Activated CD4-positive, alpha-beta T cell treated with anti-CD3 and anti-CD28 coated beads, Interleukin-2, amount 50 U/mL, for 48 hours (primary cell): Measurements from ENCODE around the gene UNC79.

Source experiments
- DNase-seq, 2 experiments: peaks; one replicate each; pipeline ENCODE4 v3.0.0-alpha.2; 2020

The UNC79 gene

GRCh38 chr14:93733231-93733630 is 302.5 kb downstream of the UNC79 start:
- DNase-seq, result no peak

DNA sequence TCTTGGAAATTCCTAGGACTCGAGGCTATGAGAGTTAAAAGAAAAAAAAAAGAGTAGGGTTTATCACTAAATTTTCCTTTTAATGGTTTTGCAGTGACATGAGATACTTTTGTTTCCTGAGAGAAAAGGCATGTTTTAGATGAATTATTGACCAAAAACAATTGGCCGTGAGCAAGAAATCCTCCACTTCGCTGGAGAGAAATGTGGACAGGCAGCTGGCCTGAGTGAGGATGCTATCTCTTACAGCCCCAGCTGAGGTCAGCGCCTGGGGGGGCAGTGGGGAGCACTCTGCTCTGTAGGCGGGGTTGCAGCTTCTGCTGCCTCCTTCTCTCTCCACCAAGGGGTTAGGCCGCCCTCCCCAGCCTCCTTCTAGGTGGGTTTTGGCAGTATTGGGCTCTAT is 302.9 kb downstream of the UNC79 start:
- DNase-seq, result no peak

- DNase-seq, result no peak
These were observed 303.5 kb downstream of the UNC79 start for GRCh38 chr14:93734086-93734822.

DNA sequence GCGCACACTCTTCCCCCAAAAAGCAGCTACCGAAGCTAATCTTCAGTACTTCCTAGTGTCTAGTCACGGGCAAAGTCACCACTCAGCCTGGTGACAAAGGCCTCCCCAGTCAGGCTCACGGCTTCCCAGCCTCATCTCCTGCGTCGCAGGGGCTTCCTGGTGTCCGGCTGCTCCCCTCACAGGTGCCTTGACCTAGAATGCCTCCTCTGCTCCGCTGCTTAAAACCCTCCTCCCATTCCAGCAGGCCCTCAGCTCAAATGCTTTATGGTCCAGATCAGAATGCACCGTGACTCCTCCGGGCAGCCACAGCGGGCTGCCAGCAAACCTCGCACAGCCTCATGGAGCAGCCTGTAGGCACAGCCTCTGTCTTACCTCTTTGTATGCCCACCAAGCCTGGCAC is 304.5 kb downstream of the UNC79 start:
- no peak for DNase-seq

- peak in 1 of 2 experiments; percentile 12 for DNase-seq
These were observed 305.8 kb downstream of the UNC79 start for GRCh38 chr14:93736378-93737014.

DNA sequence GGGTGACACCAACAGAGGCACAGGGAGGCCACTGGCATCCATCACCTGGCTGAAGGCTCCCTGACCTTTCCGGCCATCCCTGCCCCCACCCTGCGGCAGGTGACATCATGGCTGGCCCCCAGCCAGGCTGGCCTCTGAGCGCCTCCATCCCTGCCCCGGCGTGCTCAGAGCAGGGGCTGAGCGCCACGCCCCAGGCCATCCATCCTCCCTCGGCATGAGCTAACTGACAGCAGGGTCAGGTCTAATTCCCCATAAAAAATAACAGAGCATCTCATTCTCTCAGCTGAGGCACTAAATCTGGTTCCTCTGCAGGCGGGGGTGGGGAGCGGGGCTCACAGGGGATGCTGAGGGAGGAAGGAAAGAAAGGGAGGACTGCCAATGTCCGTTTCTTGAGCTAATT is 306.9 kb downstream of the UNC79 start:
- DNase-seq, result no peak

DNA sequence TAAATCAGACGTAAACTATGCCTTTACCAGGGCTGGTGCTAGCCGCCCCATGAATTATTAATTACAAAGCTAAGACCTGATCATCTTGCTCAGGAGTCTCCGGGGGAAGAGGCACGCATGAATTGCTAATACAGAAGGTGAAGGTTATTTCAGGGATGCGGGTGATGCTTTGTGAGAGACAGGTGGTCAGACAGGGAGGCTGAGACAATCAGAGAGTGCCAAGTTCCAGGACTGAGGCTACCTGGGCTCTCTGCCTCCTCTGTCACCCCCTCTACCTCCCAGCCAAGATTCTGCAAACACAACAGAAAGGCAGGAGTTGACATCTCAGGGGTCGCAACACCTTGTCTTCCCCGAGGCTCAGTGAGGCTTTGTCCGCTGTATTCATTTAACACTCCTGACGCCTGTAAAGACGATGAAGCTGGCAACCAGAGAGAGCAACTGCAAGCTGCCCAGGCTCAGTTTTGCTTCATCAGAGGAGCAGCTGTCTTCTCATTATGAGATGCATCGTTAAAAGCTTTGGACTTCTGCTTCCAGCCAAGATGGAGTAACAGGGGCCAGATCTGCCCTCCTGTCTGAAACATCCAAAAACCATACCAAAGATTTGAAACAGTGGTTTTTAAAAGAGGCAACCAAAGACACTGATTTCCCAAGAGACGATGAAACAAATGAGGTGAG is 311.0 kb downstream of the UNC79 start:
- no peak for DNase-seq

DNA sequence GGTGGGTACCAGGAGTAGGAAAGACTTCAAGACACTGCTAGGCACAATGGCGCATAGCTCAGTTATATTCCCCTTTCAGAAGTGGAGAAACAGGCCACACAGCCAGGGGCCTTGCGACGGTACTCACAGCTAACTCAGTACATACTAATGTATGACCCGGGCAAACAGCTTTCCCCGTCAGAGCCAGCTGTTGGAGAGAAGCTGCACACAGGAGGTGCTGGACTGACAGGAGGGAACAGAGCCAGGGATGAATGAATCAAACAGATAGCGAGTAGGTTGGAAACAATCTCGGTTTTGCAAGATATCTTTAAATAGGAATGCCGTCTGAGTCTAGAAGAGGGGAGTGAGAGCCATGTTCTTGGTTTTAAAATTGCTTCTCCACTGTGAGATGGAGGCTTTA is 312.0 kb downstream of the UNC79 start:
- no peak for DNase-seq

GRCh38 chr14:93743270-93744060 is 312.7 kb downstream of the UNC79 start:
- DNase-seq, result no peak

- DNase-seq, result no peak
These were observed 313.4 kb downstream of the UNC79 start for GRCh38 chr14:93744176-93744575.

- no peak for DNase-seq
These were observed 314.1 kb downstream of the UNC79 start for GRCh38 chr14:93744876-93745275.

DNA sequence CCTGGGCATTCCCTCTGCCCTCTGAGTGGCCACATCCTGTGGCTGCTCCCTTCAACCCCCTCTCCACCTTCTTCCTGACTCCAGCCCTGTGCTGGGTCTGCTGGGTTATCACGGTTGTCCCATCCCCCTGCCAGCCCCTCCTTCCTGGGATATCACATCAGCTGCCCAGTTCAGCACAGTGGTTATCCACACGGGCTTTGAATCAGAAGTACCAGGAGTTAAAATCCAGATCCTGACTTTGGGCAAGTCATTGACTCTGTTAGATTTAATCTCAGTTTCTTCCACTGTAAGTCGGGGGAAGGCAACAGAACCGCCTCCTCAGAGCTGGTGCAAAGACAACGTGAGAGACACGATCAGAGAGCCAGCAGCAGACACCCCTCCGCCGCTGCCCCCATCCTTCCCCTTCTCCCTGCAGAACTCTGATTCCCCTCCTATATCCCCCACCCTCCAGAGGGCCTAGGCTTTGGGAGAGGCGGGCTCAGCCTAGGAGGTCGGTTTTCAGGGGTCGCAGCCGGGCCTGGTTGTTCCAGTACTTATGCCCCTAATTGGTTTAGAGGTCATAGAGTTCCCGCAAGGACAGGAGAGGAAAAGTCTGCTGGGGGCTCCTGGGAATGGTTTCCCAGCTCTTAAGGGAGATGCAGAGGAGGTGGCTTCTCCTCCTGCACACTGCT is 315.0 kb downstream of the UNC79 start:
- DNase-seq, result no peak

GRCh38 chr14:93747102-93747501 is 316.4 kb downstream of the UNC79 start:
- no peak for DNase-seq

DNA sequence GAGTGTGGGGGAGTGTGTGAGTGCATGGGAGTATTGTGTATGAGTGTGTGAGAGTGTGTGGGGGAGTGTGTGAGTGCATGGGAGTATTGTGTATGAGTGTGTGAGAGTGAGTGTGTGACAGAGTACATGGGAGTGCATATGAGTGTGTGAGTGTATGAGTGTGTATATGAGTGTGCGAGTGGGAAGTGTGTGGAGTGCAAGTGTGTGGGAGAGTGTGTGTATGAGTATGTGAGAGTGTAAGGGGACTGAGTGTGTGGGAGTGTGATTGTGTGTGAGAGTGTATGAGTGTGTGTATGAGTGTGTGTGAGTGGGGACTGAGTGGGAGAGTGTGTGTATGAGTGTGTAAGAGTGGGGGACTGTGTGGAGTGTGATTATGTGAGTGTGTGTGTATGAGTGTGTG is 316.8 kb downstream of the UNC79 start:
- no peak for DNase-seq

- no peak for DNase-seq
These were observed 317.7 kb downstream of the UNC79 start for GRCh38 chr14:93748208-93749075.

DNA sequence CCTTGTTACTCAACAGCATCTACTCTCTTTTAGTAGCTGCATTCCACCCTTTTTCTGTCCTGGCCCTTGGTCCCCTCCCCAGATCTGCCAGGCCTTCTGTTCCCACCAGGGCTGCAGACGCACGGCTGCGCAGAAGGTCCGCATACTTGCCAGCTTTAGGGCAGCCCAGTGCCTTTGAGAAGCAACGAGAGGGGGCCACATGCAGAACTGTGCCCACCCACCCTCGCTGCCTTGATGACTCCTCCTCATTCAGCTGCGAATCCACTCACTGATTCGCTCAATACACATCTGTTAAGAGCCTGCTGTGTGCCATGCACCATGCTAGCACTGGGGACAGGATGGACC is 318.3 kb downstream of the UNC79 start:
- DNase-seq, result no peak

GRCh38 chr14:93751946-93752655 is 321.4 kb downstream of the UNC79 start:
- DNase-seq, result no peak

- DNase-seq, result no peak
These were observed 322.3 kb downstream of the UNC79 start for GRCh38 chr14:93752980-93753561.

DNA sequence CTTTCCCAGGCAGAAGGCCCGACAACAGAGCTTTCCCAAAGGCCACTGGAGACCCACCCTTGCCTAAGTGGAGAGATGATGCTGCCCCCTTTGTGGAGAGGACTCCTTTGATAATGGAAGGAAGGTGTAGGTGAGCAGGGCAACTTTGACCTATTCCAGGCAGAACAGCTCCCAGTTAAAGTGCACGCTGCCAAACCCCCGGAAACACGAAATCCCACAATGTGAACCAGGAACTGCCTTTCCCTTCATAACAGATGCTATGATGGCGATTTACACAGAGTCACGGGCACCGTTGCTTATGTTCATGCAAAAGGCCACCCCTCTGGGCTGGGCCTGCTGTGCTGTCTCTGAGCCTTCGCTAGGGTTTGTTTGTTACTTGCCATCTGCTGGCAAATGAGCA is 322.9 kb downstream of the UNC79 start:
- DNase-seq, result no peak

DNA sequence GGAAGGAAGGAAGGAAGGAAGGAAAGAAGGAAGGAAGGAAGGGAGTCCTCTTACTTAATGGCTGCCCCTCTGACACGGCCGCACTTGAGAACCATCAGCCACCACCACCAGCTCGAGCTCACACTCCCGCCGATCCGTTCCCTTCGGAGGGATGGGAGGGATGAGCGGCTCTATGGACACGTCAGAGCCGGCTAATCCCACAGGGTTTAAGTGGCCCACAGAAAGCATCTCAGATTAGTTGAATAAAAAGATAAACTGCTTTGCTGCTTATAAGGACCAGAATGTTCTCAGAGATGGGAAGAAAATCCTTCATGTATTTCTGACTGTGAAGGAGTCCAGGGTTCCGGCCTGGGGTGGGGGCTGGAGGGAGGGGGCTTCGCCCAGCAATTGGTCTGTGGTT is 326.5 kb downstream of the UNC79 start:
- no peak for DNase-seq
